A549 (cell line): ENCODE data around the gene CNTNAP5. TPM values are rescaled to one million over a fixed set of nuclear protein-coding genes. Genes with fewer than 3 reads are reported as not detected.

Experiments
- ATAC-seq, 2 experiments: fragments of 200-7000 bp in 1 of 2; fragments of >200 bp in 1 of 2; cut with Nextera tagmentation in 1 of 2; cut with Tn5 transposase in 1 of 2; 3 replicates each; pipeline versions ENCODE4 v1.8.0 to v1.9.1; 2018 to 2020; ENCODE audit warnings: mild to moderate bottlenecking in 1 of 2, moderate library complexity in 1 of 2
- CTCF ChIA-PET: fragments of 300-600 bp; sonication (Branson Sonifier 250); formaldehyde crosslinking; extraction: SDS; loops from one replicate; lab custom pipeline; 2021; ENCODE audit warnings: antibody characterized with exemption, inconsistent platforms; lab: Yijun Ruan, JAX
- POLR2A ChIA-PET: fragments of 350-600 bp; formaldehyde crosslinking; extraction: SDS; loops from one replicate; lab custom pipeline; 2021; ENCODE audit warnings: antibody characterized with exemption, inconsistent platforms; lab: Yijun Ruan, JAX
- DNase-seq, 2 experiments: peaks; one replicate each; pipeline versions ENCODE4 v3.0.0 to v3.0.0-alpha.2; 2011 to 2016; ENCODE audit warnings: low read depth in 1 of 2, low spot score in 1 of 2
- FAIRE-seq: peaks from 2 replicates; lab custom pipeline; 2011; peaks lifted over from hg19 to GRCh38; lab: Jason Lieb, UNC
- H3K27ac ChIP-seq, 2 experiments: fragments of >200 bp; sonication (Bioruptor Twin); formaldehyde crosslinking; 3 replicates each; pipeline ENCODE4 v1.5.1; 2016 to 2017
- H3K4me1 ChIP-seq: fragments of >200 bp; sonication (Bioruptor Twin); formaldehyde crosslinking; 3 replicates; pipeline ENCODE4 v1.6.1; 2016
- H3K4me2 ChIP-seq: fragments of >200 bp; sonication (Bioruptor Twin); formaldehyde crosslinking; 3 replicates; pipeline ENCODE4 v1.6.1; 2016
- H3K4me3 ChIP-seq: fragments of >200 bp; sonication (Bioruptor Twin); formaldehyde crosslinking; 3 replicates; pipeline ENCODE4 v1.5.1; 2016
- H3K9me3 ChIP-seq: fragments of >200 bp; sonication (Bioruptor Twin); formaldehyde crosslinking; 3 replicates; pipeline ENCODE4 v1.6.1; 2016
- BHLHE40 ChIP-seq: IDR thresholded peaks from 2 replicates; pipeline ENCODE4 v1.6.1; 2012; ENCODE audit warnings: low read depth, low read length, inconsistent platforms
- CBX8 ChIP-seq: fragments of 200-600 bp; sonication (generic); IDR thresholded peaks from 2 replicates; pipeline ENCODE4 v1.6.1; 2016
- CHD2 ChIP-seq: fragments of 150-350 bp; IDR thresholded peaks from 2 replicates; pipeline ENCODE4 v1.6.1; 2014; ENCODE audit warnings: low read length; ENCODE audit not compliant: partially characterized antibody
- EHF ChIP-seq: fragments of 250-450 bp; sonication (Bioruptor Pico); IDR thresholded peaks from 2 replicates; pipeline ENCODE4 v1.5.0; 2020; ENCODE audit warnings: mild to moderate bottlenecking
- EHMT2 ChIP-seq: fragments of 200-600 bp; sonication (generic); IDR thresholded peaks from 2 replicates; pipeline ENCODE4 v1.6.1; 2016; ENCODE audit warnings: antibody characterized with exemption, low read depth, mild to moderate bottlenecking, moderate library complexity
- ELK1 ChIP-seq: fragments of 150-350 bp; IDR thresholded peaks from 2 replicates; pipeline ENCODE4 v1.6.1; 2014; ENCODE audit warnings: low read depth, mild to moderate bottlenecking, low read length
- ESRRA ChIP-seq: fragments of 150-350 bp; IDR thresholded peaks from 2 replicates; pipeline ENCODE4 v1.6.1; 2014; ENCODE audit warnings: mild to moderate bottlenecking, low read length, borderline replicate concordance
- FOSL2 ChIP-seq, 2 experiments: fragments of 450-650 bp in 1 of 2; fragments of >200 bp in 1 of 2; sonication (Bioruptor Twin) in 1 of 2; formaldehyde crosslinking; IDR thresholded peaks; 2 replicates each; pipeline versions ENCODE4 v1.5.0 to v1.6.1; 2016 to 2020; ENCODE audit warnings: mild to moderate bottlenecking in 1 of 2, moderate library complexity in 1 of 2
- FOXS1 ChIP-seq: fragments of 250-450 bp; sonication (Bioruptor Pico); IDR thresholded peaks from 2 replicates; pipeline ENCODE4 v1.5.0; 2020; ENCODE audit warnings: mild to moderate bottlenecking, moderate library complexity
- HOXB13 ChIP-seq: fragments of 250-450 bp; sonication (Bioruptor Pico); IDR thresholded peaks from 2 replicates; pipeline ENCODE4 v1.5.0; 2020; ENCODE audit warnings: low read depth, mild to moderate bottlenecking, moderate library complexity
- KDM1A ChIP-seq: fragments of 200-600 bp; sonication (generic); IDR thresholded peaks from 2 replicates; pipeline ENCODE4 v1.6.1; 2016; ENCODE audit warnings: low read depth, mild to moderate bottlenecking
- MAFK ChIP-seq: fragments of 450-650 bp; IDR thresholded peaks from 2 replicates; pipeline ENCODE4 v1.6.1; 2014; ENCODE audit not compliant: partially characterized antibody
- MAZ ChIP-seq: fragments of 150-350 bp; IDR thresholded peaks from 2 replicates; pipeline ENCODE4 v1.6.1; 2014; ENCODE audit warnings: antibody characterized with exemption, low read depth, low read length, borderline replicate concordance
- PBX3 ChIP-seq: IDR thresholded peaks from 2 replicates; pipeline ENCODE4 v1.6.1; 2012
- POLR2A ChIP-seq: IDR thresholded peaks from 2 replicates; pipeline ENCODE4 v1.6.1; 2012; ENCODE audit warnings: mild to moderate bottlenecking, low read length
- RARB ChIP-seq: fragments of 250-450 bp; sonication (Bioruptor Pico); IDR thresholded peaks from 2 replicates; pipeline ENCODE4 v1.8.0; 2021; ENCODE audit warnings: mild to moderate bottlenecking, moderate library complexity
- RCOR1 ChIP-seq: fragments of 150-350 bp; IDR thresholded peaks from 2 replicates; pipeline ENCODE4 v1.6.1; 2014; ENCODE audit warnings: antibody characterized with exemption, low read length, low read depth
- RFX5 ChIP-seq: fragments of 450-650 bp; IDR thresholded peaks from 2 replicates; pipeline ENCODE4 v1.7.1; 2014; ENCODE audit warnings: antibody characterized with exemption, mild to moderate bottlenecking, moderate library complexity
- RNF2 ChIP-seq: fragments of 200-600 bp; sonication (generic); IDR thresholded peaks from 2 replicates; pipeline ENCODE4 v1.6.1; 2016; ENCODE audit warnings: low read depth, mild to moderate bottlenecking, antibody characterized with exemption, moderate library complexity, borderline replicate concordance
- SREBF2 ChIP-seq: fragments of 450-650 bp; IDR thresholded peaks from 2 replicates; pipeline ENCODE4 v1.6.1; 2014; ENCODE audit warnings: mild to moderate bottlenecking, moderate library complexity
- TFCP2L1 ChIP-seq: fragments of 250-450 bp; sonication (Bioruptor Pico); IDR thresholded peaks from 2 replicates; pipeline ENCODE4 v1.5.0; 2021; ENCODE audit warnings: mild to moderate bottlenecking
- TP53 ChIP-seq: fragments of 250-450 bp; sonication (Bioruptor Pico); IDR thresholded peaks from 2 replicates; pipeline ENCODE4 v1.5.0; 2021; ENCODE audit warnings: mild to moderate bottlenecking, moderate library complexity
- ZC3H11A ChIP-seq: fragments of 450-650 bp; IDR thresholded peaks from 2 replicates; pipeline ENCODE4 v1.6.1; 2014; ENCODE audit warnings: antibody characterized with exemption, mild to moderate bottlenecking
- ZSCAN20 ChIP-seq: fragments of 250-450 bp; sonication (Bioruptor Pico); IDR thresholded peaks from 2 replicates; pipeline ENCODE4 v1.8.0; 2022; ENCODE audit warnings: mild to moderate bottlenecking, moderate library complexity
- WGBS: methylation state at CpG from one replicate; pipeline ENCODE4 v1.1.6; 2017; ENCODE audit errors: missing lambda C conversion rate; 5-methylcytosine and 5-hydroxymethylcytosine counted together
- polyA plus RNA-seq, 4 experiments: library from polyadenylated mRNA; depleted of rRNA in 3 of 4; stranded (reverse); fragments of >200 nt; fragmentation: RNase III in 1 of 4; extraction: RNeasy Plus Mini Kit Qiagen cat#74134 plus additional on column Dnase treatment in 1 of 4; gene quantifications; 2 replicates in 3 of 4; 3 replicates in 1 of 4; pipeline ENCODE4 v1.2.3, GENCODE V29; 2011 to 2017
- TF ChIP-seq, protein P1 (sequence below): fragments of 250-450 bp; sonication (Bioruptor Pico); IDR thresholded peaks from 2 replicates; pipeline ENCODE4 v1.5.0; 2021; ENCODE audit warnings: mild to moderate bottlenecking, moderate library complexity, borderline replicate concordance

The CNTNAP5 gene
- polyA plus RNA-seq, 2 of the 4 experiments (the other 2 are of a cell fraction): not detected

DNA sequence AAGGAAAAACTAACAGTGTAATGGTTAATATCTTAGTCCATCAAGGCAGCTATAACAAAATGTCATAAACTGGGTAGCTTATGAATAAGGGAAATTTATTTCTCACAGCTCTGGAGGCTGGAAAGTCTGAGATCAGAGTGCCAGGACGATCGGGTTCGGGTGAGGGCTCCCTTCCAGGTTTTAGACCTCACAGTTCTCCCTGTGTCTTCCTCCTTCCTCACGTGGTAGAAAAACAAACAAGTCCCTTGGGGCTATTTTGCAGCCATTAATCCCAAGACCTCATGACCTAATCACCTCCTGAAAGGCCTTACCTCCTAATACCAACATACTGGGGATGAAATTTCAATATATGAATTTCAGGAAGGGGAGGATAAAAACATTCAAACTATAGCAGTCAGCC, 455.9 kb downstream of the CNTNAP5 start:
- Histone ChIP-seq H3K27ac (no peak overlapping the region), H3K4me2 (no peak overlapping the region), H3K4me1 (no peaks in the 10 kb centered on the region), H3K9me3 (no peaks in the 10 kb centered on the region), H3K4me3 (no peak overlapping the region)
- ATAC-seq: no peak
- DNase-seq: no peak
- TF ChIP-seq ZC3H11A: no peak
- TF ChIP-seq MAZ: no peak
- no peak for TF ChIP-seq TFCP2L1 (CRISPR knock-in tag)
- no peak for TF ChIP-seq CBX8
- no peak for TF ChIP-seq MAFK
- no peak for TF ChIP-seq BHLHE40
- no peak for TF ChIP-seq SREBF2
- TF ChIP-seq ESRRA: no peak
- TF ChIP-seq, protein P1, sequence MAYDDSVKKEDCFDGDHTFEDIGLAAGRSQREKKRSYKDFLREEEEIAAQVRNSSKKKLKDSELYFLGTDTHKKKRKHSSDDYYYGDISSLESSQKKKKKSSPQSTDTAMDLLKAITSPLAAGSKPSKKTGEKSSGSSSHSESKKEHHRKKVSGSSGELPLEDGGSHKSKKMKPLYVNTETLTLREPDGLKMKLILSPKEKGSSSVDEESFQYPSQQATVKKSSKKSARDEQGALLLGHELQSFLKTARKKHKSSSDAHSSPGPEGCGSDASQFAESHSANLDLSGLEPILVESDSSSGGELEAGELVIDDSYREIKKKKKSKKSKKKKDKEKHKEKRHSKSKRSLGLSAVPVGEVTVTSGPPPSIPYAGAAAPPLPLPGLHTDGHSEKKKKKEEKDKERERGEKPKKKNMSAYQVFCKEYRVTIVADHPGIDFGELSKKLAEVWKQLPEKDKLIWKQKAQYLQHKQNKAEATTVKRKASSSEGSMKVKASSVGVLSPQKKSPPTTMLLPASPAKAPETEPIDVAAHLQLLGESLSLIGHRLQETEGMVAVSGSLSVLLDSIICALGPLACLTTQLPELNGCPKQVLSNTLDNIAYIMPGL (CRISPR knock-in tag): no peak
- TF ChIP-seq KDM1A: no peak
- no peak for TF ChIP-seq ELK1
- no peak for TF ChIP-seq TP53 (CRISPR knock-in tag)
- TF ChIP-seq FOXS1 (CRISPR knock-in tag): no peak
- TF ChIP-seq RNF2: no peak
- TF ChIP-seq EHF (CRISPR knock-in tag): no peak
- no peak for TF ChIP-seq PBX3
- TF ChIP-seq RCOR1: no peak
- TF ChIP-seq RFX5: no peak
- ChIA-PET POLR2A (no interaction called here), CTCF (no interaction called here)
- no peak for FAIRE-seq
- 1% methylated on average over 4 of the region's 4 CpGs for WGBS

DNA sequence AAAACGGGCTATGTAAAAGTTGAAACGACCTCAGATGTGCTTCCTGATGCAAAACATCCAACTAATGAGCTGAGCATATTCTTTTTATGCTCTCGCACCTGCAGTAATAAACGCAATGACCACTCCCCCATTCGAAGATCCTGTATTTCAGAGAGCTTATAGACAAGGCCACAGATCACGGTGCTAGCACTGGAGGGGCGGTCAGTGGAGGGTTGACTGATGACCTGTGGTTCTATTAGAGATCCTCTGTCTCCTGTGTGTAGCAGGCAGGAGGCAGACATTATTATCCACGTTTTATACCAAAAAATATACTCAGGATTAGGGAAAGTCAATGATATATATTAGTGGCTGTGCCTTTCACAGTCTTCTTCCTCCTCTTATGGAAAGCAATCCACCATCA, 457.0 kb downstream of the CNTNAP5 start:
- POLR2A ChIA-PET: no interaction called here
- no peak for TF ChIP-seq POLR2A
- no peak for TF ChIP-seq HOXB13 (CRISPR knock-in tag)
- TF ChIP-seq CHD2: no peak
- TF ChIP-seq ZSCAN20 (CRISPR knock-in tag): no peak
- DNase-seq (no peak), ATAC-seq (no peak), FAIRE-seq (no peak)
- H3K4me1 ChIP-seq: no peaks in the 10 kb centered on the region
- whole genome bisulfite sequencing: 18% methylated on average over 8 of the region's 8 CpGs
- H3K4me3 ChIP-seq: no peak overlapping the region
- CTCF ChIA-PET: no interaction called here
- H3K27ac ChIP-seq: no peak overlapping the region
- H3K4me2 ChIP-seq: no peak overlapping the region
- no peaks in the 10 kb centered on the region for H3K9me3 ChIP-seq

DNA sequence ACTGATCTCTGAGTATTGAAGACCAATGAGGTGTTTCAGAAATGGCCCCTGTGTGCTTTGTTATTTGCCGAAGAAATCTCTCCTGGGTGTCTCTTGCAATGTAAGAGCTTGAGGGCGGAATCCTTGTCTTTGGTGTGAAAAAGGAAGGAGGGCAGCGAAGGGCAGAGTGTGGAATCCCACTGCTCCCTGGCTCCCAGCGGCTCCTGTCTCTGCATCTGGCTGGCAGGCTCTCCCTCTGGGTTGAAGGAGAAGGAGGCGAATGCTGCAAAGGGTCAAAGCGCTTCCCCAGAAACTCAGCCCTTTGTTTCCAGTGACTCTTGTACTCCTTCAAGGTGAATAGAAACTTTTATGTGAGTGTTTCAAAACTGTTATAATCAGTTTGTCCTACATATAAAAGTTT, 457.5 kb downstream of the CNTNAP5 start:
- Histone ChIP-seq H3K9me3 (no peaks in the 10 kb centered on the region), H3K4me1 (no peaks in the 10 kb centered on the region), H3K4me2 (no peak overlapping the region), H3K4me3 (no peak overlapping the region), H3K27ac (no peak overlapping the region)
- ChIA-PET POLR2A (no interaction called here), CTCF (no interaction called here)
- 16% methylated on average over 6 of the region's 6 CpGs for WGBS
- ATAC-seq (no peak), FAIRE-seq (no peak), DNase-seq (no peak)
- no peak for TF ChIP-seq EHMT2
- no peak for TF ChIP-seq CHD2
- TF ChIP-seq RFX5: no peak
- no peak for TF ChIP-seq FOSL2 (IDR thresholded peaks at IDR 0.05)
- TF ChIP-seq FOSL2 (CRISPR knock-in tag; IDR thresholded peaks at IDR 0.05): no peak
- TF ChIP-seq RARB: no peak
